Stomach smooth muscle (tissue), 2 donors: ENCODE data around the gene ITPR1.
A peak's percentile ranks its signal among the peaks of the same experiment; 100 is the strongest.

Experiments
- H3K27ac ChIP-seq: one replicate; pipeline ENCODE4 v1.7.0; 2013; ENCODE audit warnings: mild to moderate bottlenecking, low read length, inconsistent platforms
- H3K27me3 ChIP-seq, 2 donors: one replicate each; pipeline ENCODE4 v1.7.0; 2013; ENCODE audit warnings: low read length in 2 of 2; ENCODE audit not compliant: insufficient read depth in 2 of 2, control insufficient read depth in 1 of 2
- H3K36me3 ChIP-seq, 2 donors: one replicate each; pipeline ENCODE4 v1.7.0; 2013; ENCODE audit warnings: low read length in 2 of 2; ENCODE audit not compliant: control insufficient read depth in 2 of 2, insufficient read depth in 2 of 2
- H3K4me1 ChIP-seq: one replicate; pipeline ENCODE4 v1.7.0; 2013; ENCODE audit warnings: low read length; ENCODE audit not compliant: control insufficient read depth, insufficient read depth
- H3K4me3 ChIP-seq, 2 donors: one replicate each; pipeline ENCODE4 v1.7.0; 2013; ENCODE audit warnings: low read length in 2 of 2
- H3K9ac ChIP-seq, 2 donors: one replicate each; pipeline ENCODE4 v1.7.0; 2013; ENCODE audit warnings: low read length in 2 of 2, mild to moderate bottlenecking in 1 of 2
- H3K9me3 ChIP-seq, 2 donors: one replicate each; pipeline ENCODE4 v1.7.0; 2013; ENCODE audit warnings: low read length in 2 of 2; ENCODE audit not compliant: control insufficient read depth in 2 of 2
- donor health status: healthy.
- donor health status: Pancreatic carcinoma.

ITPR1 gene

DNA sequence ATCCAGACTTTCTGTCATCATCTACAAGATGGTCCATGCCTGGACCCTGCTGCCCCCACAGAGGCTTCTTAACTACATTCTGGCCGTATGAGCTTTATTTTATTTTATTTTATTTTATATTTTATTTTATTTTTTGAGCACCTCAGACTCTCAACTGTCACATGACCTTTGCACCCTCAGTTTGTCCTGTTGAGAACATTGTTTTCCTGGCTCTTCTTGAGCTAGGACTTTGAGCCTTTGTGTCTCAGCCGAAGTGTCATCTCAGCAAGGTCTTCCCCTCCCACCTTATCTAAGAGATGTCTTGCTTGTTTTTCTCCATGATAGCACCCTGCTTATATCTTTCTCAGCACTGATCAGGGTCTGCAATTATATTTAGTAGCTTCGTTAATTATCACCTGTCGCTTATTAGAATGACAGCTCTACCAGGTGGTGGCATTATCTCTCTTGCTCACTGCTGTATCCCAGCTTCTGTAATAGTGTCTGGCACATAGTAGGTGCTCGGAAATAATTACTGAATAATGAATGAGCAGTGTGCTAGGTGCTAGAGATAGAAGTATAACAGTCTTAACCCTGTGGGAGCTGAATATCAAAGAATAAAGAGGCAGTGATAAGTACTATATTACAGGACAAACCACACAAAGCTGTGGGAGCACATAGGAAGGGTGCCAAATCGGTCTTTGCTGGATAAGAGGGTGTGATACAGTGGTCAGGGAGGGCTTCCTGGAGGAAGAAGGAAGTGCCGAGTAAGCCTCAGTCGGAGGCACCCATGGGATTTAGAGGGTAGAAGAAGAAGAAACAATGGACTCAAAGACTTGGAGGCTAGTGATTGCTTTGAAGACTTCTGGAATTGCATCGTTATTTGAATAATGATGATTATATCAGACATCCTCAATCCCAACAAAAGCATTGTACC is 136.2 kb downstream of the ITPR1 start:
- Histone ChIP-seq H3K27me3 (no peaks in the 10 kb centered on the region), H3K9me3 (no peaks in the 10 kb centered on the region), H3K4me3 (no peak overlapping the region), H3K27ac (no peak overlapping the region), H3K36me3 (peaks cover 0 to 8% of the 10 kb centered on the region in 2 donors), H3K9ac (no peak overlapping the region), H3K4me1 (no peaks in the 10 kb centered on the region)

DNA sequence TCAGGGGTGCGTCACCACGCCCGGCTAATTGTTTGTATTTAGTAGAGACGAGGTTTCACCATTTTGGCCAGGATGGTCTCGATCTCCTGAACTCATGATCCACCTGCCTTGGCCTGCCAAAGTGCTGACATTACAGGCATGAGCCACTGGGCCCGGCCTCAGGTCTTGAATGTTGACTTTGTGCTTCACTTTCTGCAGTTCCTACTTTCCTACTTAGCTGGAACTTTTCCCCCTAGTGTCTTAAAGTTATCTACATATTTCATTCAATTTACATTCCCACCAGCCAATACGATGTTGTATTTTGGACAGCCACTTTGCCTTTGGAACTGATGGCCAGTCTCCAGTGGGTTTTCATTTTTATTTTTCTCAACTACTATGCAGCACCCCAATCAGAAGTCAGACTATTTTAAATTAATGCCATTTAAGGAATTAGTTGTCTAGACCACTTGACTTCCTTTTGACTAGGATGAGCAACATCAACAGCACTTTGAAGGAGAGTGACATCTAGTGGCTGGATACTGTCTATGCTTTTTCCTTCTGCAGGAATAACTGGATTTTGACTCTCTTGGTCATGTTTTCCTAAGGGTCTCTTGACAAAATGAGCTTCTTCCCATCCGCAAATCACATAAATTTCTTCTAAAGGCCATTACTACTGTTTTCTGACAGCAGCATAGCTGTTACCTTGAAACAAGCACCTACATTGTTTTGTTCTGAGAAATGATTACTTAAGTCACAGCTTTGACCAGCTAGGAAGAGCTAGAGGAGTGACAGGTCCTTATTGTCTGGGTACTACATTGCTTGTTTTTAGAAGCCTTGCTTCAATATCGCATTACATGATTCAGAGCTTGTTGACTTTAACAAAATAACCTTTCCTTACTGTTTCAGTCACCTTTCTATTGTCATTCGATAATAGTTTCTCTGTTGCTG is 140.2 kb downstream of the ITPR1 start:
- Histone ChIP-seq H3K9ac (no peak overlapping the region), H3K4me3 (no peak overlapping the region), H3K27ac (no peak overlapping the region), H3K27me3 (no peaks in the 10 kb centered on the region), H3K36me3 (peaks cover 0 to 4% of the 10 kb centered on the region in 2 donors), H3K4me1 (no peaks in the 10 kb centered on the region), H3K9me3 (no peaks in the 10 kb centered on the region)

DNA sequence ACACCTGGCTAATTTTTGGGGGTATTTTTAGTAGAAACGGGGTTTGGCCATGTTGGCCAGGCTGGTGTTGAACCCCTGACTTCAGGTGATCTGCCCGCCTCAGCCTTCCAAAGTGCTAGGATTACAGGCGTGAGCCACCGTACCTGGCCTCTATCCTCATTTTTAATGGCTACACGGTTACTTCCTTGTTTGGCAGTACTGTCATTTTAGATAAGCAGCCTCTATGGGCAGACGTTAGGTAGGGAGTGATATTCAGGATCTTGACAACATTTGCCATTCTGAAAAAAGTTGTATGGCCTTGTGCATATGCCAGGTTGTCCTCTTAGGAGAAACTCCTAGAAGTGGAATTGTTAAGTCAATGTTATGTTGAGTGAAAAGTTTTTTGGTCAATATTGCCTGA is 141.7 kb downstream of the ITPR1 start:
- Histone ChIP-seq H3K9ac (no peak overlapping the region), H3K9me3 (no peaks in the 10 kb centered on the region)

DNA sequence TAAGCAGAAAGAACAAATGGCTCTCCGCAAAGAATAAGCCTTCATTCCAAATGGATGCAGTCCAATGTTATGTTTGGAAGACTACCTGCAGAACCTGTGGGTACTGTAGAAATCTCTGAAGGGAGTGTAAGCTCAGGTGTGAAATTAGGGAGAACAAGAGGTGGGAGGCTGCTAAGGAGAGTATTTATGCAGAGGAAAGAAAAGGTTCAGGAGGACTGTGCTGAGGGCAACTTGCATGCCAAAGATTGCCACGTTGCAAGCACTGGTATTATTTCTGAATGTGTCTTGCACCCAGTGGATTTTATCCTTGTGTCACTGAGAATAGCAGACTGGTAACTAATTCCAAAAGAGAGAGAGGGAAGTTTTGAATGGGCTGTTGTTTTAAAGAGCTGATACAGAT is 144.1 kb downstream of the ITPR1 start:
- Histone ChIP-seq H3K9ac (no peak overlapping the region), H3K36me3 (peaks cover 14 to 16% of the 10 kb centered on the region in 2 donors), H3K9me3 (no peaks in the 10 kb centered on the region), H3K4me1 (no peaks in the 10 kb centered on the region), H3K4me3 (no peak overlapping the region), H3K27ac (no peak overlapping the region), H3K27me3 (no peaks in the 10 kb centered on the region)

More for the DNA sequence above, 141.7 kb downstream of the ITPR1 start:
- peaks cover 0 to 4% of the 10 kb centered on the region in 2 donors for H3K36me3 ChIP-seq
- H3K4me3 ChIP-seq: no peak overlapping the region
- no peaks in the 10 kb centered on the region for H3K4me1 ChIP-seq
- no peaks in the 10 kb centered on the region for H3K27me3 ChIP-seq
- H3K27ac ChIP-seq: no peak overlapping the region

DNA sequence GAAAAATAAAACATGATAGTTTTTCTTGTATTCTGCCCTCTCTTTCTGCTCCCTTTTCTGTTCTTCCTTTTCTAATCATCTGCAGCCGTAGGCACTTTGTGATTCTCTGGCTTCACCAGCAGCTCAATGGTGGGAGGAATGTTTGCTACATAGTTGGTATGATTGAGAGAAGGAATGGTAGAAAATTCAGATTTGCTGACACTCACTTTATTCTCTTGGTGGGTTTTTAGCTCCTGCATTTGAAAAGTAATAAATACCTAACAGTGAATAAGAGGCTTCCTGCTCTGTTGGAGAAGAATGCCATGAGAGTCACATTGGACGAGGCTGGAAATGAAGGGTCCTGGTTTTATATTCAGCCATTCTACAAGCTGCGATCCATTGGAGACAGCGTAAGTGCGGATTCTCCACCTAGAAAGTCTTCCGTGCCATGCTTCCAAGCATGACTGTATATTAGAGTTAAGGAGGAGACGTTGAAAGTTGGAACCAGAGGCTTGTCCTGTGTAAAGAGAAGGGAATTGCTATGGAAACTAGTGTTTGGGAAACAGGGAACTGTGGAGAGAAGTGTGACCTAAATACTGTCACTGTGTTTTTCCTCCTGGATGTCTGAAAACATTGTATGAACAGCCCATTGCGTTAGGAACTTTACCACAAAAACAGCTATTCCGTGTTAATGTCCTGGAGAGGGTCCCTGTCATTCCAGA is 148.9 kb downstream of the ITPR1 start:
- Histone ChIP-seq H3K9me3 (no peaks in the 10 kb centered on the region), H3K27me3 (no peaks in the 10 kb centered on the region), H3K4me1 (no peaks in the 10 kb centered on the region), H3K36me3 (peaks cover 32 to 33% of the 10 kb centered on the region in 2 donors), H3K27ac (peak overlapping the region; percentile 26), H3K9ac (no peak overlapping the region), H3K4me3 (no peak overlapping the region)

DNA sequence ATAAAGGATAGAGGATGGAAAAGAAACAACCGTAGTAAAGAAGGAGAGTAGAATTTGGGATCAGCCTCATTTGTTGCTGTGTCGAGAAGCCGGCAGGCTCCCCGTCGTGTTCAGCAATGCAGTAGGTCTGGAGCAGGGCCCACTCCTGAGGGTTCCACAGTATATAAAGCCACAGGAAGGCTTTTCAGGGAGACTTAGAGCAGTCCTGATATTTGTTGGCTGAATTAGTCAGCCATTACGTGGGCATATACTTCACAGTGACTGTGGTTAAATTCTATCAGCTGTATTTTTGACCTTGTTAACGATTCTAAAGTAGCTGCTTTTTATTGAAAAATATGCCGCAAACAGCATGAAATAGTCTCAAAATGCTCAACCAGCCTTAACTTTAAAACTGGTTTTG is 149.5 kb downstream of the ITPR1 start:
- Histone ChIP-seq H3K36me3 (peaks cover 32 to 36% of the 10 kb centered on the region in 2 donors), H3K27me3 (no peaks in the 10 kb centered on the region), H3K27ac (no peak overlapping the region), H3K9ac (no peak overlapping the region), H3K9me3 (no peaks in the 10 kb centered on the region), H3K4me3 (no peak overlapping the region), H3K4me1 (no peaks in the 10 kb centered on the region)

DNA sequence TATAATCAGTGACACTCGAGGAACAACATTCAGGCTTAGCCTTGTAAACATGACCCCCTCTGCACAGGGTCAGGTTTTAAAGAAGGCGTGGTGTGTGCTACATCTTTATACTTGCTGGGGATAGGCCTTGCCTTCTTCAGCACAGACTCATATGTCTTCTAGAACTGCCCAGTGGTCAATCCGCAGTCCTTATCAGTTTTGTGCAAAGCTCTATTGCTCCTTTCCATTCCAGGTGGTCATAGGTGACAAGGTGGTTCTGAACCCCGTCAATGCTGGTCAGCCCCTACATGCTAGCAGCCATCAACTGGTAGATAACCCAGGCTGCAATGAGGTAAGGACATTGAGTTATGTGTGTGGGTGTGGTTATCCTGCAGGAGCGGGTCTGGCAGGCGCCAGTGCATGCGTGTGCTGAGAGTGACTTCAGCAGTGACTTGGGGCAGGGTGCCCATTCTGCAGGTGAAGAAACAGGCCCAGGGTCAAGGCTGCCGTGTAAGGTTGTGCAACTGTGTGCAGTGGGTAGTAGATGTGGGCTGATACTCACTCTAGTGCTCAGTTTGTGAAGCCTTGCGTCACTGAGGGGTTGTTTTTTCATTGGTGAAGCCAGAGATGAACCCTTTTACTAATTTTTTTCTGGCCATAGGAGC is 150.9 kb downstream of the ITPR1 start:
- no peaks in the 10 kb centered on the region for H3K27me3 ChIP-seq
- H3K36me3 ChIP-seq: peaks cover 32 to 36% of the 10 kb centered on the region in 2 donors
- no peaks in the 10 kb centered on the region for H3K4me1 ChIP-seq
- H3K9ac ChIP-seq: no peak overlapping the region
- no peaks in the 10 kb centered on the region for H3K9me3 ChIP-seq
- H3K27ac ChIP-seq: no peak overlapping the region
- no peak overlapping the region for H3K4me3 ChIP-seq

DNA sequence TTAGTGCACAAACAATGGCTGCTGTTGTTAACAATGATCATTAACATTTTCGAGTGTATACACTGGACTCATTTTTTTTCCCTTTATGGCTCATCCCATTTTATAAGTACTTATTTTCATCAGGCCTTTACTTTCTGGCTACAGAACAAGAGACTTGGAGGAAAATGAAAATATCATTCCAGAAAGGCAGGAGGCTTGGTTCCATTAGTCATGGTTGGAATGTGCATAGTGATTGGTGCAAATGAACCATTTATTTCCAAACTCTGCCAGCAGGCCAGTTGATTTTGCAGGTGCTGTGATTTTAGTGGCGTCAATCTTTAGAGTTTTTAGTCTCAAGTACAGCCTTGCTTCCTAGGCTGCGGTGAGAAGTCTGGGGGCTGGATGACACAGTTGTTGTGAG is 151.8 kb downstream of the ITPR1 start:
- Histone ChIP-seq H3K4me3 (no peak overlapping the region), H3K36me3 (peaks cover 32 to 33% of the 10 kb centered on the region in 2 donors), H3K4me1 (no peaks in the 10 kb centered on the region), H3K27me3 (no peaks in the 10 kb centered on the region), H3K27ac (no peak overlapping the region), H3K9ac (no peak overlapping the region), H3K9me3 (no peaks in the 10 kb centered on the region)

DNA sequence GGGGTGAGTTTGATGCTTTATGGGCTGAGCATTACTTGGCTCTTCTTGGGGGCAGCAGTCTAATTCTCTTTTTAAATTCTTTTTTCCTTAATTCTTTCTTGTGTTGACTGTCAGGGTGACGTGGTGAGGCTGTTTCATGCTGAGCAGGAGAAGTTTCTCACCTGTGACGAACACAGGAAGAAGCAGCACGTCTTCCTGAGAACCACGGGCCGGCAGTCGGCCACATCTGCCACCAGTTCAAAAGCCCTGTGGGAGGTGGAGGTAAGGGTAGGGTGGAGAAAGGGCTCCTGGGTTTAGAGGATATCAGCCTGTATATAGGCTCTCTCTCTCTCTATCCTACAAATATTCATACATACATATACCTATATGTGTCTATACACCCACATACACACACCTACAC is 152.3 kb downstream of the ITPR1 start:
- H3K36me3 ChIP-seq: peaks cover 31 to 33% of the 10 kb centered on the region in 2 donors
- no peaks in the 10 kb centered on the region for H3K27me3 ChIP-seq
- H3K9ac ChIP-seq: no peak overlapping the region
- H3K27ac ChIP-seq: no peak overlapping the region
- no peaks in the 10 kb centered on the region for H3K9me3 ChIP-seq
- no peak overlapping the region for H3K4me3 ChIP-seq
- no peaks in the 10 kb centered on the region for H3K4me1 ChIP-seq

DNA sequence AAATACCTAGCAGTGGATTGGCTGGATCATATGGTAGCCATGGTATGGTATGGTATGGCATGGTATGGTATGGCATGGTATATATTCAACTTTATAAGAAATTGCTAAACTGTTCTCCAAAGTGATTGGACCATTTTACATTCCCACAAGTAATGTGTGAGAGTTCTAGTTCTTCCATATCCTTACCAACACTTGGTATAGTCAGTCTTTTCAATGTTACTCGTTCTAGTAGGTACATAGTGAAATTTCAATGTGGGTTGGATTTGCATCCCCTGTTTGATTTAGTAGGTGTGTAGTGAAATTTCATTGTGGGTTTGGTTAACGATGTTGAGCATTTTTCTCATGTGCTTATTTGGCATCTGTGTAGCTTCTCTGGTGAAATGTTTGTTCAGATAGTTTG is 154.3 kb downstream of the ITPR1 start:
- H3K9ac ChIP-seq: no peak overlapping the region
- no peaks in the 10 kb centered on the region for H3K4me1 ChIP-seq
- H3K9me3 ChIP-seq: no peaks in the 10 kb centered on the region
- peaks cover 25 to 30% of the 10 kb centered on the region in 2 donors for H3K36me3 ChIP-seq
- H3K4me3 ChIP-seq: no peak overlapping the region
- no peaks in the 10 kb centered on the region for H3K27me3 ChIP-seq
- no peak overlapping the region for H3K27ac ChIP-seq
